Skeletal muscle cell (primary cell): ENCODE measurements around the gene LRP11.
A peak's percentile ranks its signal among the peaks of the same experiment; 100 is the strongest.
"Not testable (repeated sequence)": the region's sequence is repeated elsewhere in the genome, so short reads cannot be mapped to it uniquely, and the experiment has no call there.

ENCODE experiments used
- DNase-seq: peaks from one replicate; pipeline ENCODE4 v3.0.0-alpha.2; 2010; ENCODE audit warnings: low read depth
- H3K4me3 ChIP-seq: 2 replicates; pipeline ENCODE4 v1.5.1; 2011; ENCODE audit warnings: low read depth, mild to moderate bottlenecking, control low read depth, low read length, moderate library complexity

LRP11 gene

DNA sequence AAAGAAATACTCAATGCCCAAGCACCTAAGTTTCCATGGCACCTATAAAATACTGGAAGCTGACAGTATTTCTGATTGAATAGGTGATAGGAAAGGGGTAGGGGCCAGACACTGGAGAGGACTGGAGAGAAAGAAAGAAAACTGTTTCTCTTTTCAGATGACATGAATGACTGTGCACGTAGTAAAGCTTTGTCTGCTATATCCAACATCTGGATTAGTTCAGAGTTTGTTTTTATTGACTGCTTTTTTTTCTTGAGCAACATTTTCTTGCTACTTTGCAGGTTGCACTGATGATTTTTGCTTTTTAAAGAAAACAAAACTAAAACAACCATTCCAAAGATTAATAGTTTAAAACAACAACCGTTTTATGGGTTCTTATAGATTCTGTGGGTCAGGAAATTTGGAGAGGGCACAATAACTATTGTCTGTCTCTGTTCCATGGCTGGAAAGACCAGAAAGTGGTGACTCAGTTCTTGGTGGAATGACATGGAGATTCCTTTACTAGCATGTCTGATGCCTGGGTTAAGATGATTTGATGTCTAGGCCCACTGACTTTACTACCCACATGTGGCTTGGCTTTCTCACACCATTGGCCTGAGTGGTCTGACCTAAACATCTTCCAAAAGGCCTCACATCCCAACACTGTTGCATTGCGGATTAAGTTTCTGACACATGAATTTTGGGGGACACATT is 12.2 kb upstream of the LRP11 start:
- no peak overlapping the region for H3K4me3 ChIP-seq
- DNase-seq = no peak

DNA sequence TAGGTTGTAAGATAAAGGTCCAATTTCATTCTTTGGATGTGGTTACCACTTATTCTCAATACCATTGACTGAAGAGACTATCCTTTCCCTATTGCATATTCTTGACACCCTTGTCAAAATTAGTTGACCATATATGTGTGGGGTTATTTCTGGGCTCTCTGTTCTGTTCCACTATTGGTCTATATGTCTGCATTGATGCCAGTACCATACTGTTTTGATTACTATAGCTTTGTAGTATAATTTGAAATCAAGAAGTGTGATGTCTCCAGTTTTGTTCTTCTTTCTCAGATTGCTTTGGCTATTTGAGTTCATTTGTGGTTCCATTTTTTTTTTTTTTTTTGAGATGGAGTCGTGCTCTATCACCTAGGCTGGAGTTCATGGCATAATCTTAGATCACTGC is 8.1 kb upstream of the LRP11 start:
- H3K4me3 ChIP-seq = no peak overlapping the region
- no peak for DNase-seq

DNA sequence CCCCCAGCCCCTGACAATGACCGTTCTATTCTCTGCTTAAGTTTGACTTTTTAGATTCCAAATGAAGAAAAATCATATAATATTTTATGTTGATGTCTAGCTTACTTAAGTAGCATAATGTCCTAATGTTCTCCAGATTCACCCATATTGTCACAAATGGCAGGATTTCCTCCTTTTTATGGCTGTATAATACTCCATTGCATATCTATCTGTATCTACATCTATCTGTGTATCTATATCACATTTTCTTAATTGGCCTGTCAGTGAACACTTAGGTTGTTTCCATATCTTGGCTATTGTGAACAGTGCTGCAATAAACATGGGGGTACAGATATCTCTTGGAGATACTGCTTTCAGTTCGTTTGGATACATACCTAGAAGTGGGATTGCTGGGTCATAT is 7.0 kb upstream of the LRP11 start:
- no peak overlapping the region for H3K4me3 ChIP-seq
- no peak for DNase-seq

DNA sequence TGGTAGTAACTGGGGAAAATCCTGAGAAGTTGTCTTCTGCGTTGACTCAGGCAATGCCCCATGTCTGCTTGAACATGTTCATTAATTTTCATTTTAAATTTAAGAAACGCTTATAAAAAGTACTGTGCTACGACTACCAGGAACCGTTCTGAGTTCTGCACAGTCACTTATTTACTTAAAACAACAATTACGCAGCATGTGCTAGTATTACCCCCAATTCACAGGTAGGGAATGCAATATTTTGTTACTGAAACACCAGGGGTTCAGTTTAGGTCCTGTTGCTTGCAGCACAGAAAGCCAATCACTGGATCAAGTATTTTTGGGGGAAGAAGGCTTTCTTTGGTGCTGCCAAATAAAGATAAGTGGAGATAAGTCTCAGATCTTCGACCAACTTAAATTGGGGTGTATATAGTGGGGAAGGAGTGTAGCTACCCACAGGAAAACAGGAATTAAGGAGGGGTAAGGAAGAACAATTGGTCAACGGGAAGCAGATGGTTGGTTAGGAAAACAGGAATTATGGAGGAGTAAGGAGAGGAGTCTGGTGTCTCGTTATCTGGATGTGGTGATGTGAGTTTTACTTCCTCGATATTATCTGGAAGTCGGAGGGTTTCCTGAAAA is 5.2 kb upstream of the LRP11 start:
- DNase-seq = no peak
- no peak overlapping the region for H3K4me3 ChIP-seq

DNA sequence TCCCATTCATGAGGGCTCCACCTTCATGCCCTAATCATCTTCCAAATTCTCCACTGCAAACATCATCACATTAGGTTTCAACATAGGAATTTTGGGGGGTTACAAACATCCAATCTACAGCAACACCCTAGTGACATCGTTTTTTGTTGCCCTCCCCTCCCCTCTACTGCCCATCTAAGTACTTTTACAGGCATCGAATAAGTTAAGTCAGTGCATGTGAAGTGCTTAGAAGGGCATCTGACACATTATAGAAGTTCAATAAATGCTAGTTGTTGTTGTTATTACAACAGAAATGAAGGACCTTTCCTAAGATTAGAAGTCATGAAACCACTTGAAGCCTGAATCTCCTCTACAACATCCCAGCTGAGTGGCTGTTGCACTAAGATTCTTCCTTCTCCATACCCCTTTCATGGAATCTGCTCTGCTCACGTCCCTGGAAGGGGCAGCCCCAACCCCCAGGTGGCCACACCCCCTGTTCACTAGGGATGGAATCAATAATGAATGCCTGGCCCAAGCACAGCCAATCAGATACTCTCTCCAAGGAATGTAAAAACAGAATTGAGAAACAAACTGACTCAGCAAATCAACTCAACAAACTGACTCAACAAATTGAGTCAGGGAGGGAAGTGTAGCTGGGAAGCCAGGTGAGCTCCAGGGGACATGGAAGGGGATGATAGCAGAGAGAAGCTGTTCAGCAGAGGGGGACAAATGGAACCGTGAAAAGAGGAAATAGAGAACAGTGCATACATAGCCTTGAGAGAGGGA is 3.9 kb upstream of the LRP11 start:
- no peak for DNase-seq
- H3K4me3 ChIP-seq = no peak overlapping the region

DNA sequence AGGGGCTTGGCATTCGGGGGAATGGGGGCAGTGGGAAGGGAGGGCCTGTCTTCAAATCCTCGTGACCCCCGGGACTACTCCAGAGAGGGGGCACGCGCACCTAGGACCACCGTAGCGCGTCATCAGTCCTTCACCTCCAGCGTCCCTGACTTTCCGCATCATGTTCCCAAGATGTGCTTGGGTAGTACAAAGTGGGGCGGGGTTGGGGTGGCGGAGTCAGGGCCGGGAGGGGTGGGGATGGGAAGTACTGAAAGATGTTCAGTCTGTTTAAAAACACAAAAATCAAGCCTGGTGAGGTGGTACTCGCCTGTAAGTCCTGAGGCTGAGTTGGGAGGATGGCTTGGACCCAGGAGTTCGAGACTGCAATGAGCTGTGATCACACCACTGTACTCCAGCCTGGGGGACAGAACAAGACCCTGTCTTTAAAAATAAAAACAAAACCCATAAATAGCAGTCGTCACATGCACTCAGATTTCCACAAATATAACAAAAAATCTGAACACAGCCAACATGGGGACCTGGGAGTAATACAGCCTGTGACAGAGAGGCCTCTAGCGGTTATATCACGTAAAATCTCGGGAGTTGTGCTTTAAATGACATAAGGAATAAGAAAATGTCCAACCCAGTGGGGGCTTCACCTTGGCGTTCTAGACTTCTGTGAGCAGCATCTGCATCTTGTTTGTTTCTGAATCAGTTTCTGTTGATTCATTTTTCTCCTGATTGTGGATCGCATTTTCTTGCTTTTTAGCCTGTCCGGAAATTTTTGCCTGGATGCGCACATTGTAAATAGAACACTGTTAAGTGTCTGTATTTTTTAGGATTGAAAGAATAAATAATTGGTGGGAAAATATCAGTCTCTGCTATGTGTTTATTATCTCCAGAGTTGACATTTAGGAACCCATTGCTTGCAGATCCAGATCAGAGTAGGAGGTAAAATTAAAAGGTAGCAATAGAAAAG is 698 bp upstream of the LRP11 start:
- DNase-seq = no peak
- peak overlapping the region; percentile 68 for H3K4me3 ChIP-seq

DNA sequence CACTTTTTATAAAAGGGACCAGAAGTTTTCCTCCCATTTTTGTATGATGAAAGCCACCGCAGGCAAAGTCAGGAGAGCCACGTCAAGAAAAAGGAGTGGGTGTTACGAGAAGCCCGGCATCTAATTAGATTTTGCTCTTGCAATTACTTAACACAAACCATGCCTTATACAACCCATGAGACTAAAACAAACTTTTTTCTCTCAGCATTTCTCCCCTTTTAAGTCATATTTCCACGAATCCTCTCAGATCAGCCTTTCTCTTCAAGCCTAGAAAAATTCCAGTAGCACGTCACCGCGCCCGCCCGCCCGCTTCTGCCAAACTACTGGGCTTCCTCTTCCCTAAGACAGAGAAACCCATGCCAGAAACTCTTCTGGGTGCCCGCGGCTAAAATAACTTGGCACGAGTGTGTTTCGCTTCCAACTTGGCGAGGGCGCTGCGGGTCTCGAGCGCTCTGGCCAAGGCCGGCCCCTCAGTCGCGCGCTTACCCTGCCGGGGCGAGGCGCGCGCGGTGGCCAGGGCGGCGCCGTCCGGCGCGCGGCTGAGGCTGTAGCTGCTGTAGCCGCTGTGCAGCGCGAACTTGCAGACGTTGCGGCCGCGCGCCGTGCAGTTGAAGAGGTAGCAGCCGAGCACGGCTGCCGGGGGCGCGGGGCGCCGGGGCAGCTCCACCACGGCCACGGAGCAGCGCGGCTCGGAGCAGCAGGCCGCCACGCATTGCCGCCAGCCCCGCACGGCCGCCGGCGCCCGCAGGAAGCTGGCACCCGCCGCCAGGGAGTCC is 1.0 kb downstream of the LRP11 start:
- no peak for DNase-seq
- peak overlapping the region; percentile 68 for H3K4me3 ChIP-seq

DNA sequence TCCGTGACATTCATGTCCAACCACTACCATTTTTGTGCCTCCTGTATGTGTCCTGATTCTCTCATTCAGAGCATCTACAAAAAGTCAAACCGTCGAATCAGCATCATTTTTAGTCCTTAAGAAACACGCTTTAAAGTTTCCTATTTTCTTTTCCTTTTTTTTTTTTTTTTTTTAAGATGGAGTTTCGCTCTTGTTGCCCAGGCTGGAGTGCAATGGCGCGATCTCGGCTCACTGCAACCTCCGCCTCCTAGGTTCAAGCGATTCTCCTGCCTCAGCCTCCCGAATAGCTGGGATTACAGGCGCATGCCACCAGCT is 1.8 kb downstream of the LRP11 start:
- DNase-seq = not testable (repeated sequence)
- peak overlapping the region; percentile 68 for H3K4me3 ChIP-seq

DNA sequence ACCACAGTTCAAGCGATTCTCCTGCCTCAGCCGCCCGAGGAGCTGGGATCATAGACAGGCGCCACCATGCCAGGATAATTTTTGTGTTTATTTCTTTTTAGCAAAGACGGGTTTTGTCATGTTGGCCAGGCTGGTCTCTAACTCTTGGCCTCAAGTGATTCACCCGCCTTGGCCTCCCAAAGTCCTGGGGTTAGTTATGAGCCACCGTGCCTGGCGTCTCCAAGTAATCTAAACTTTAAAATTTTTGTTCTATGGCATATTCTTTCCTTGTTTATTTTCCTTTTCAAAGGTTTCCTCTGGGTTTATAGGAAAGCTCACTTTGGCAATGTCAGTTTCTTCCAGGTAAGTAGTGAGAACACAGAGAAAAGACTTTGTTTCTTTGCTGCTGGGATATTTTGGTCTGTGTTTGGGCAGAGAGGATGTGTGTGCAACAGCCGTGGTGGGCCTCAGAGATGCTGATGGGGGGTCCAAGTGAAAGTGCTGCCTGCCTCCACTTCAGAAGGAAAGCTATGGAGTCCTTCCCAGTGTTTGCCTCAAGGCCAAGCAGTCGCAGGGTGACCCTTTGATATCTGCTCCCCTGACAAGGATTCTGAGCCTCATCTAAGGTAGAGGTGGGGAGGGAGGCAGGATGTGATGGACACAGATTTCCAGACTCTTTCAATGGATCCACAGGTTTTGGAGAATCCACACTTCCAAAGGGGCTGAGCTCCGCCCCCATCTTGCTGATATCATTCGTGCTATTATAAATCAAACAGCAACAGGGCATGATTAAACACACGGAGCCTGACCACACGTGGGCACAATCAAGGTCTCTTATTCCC is 2.3 kb downstream of the LRP11 start:
- peak overlapping the region; percentile 68 for H3K4me3 ChIP-seq
- no peak for DNase-seq

DNA sequence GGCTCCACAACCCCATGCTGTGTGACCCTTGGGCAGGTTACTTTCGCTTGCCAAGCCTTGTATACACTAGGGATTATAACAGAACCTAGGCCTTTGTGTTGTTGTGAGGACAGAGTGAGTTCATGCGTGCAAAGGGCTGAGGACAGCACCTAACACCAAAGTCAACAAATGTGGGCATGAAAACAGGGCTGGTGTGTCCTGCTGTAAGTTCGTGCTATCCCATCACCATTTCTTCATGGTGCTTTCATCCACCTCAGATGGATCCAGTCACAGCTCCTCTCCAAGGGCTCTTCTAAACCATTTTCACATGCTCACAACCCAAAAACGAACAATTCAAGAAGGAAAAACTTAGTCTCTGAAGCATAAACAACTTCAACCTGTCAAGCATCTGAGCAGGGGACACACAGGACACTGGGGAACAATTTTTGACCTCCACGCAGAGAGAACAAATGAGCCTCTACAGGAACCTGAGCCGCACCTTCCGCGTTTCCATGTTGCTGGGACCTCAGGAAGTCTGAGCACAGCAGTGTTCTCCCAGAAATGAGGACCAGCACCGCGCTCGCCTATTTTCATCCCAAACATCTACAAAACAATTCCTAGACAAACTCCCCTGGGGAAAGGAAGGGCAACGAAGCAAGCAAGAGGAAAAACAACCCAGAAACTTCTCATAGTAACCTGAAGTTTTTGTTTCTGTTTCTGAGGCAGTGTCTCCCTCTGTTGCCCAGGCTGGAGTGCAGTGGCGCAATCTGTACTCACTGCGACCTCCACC is 3.1 kb downstream of the LRP11 start:
- DNase-seq = no peak
- no peak overlapping the region for H3K4me3 ChIP-seq

DNA sequence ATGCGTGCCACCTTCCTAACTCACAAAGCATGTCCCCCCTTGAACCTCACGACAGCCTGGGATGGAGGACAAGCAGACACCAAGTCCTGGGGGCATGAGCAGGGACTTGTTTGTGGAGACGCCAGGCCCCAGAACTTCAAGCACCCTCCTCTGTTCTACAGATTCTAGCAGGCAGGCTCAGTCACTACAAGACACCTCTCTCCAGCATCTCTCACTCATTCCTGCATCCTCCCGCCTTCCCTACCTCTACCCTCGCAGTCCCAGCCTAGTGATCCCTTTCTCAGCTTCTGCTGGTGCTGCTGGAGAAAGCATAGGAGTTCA is 3.7 kb downstream of the LRP11 start:
- no peak overlapping the region for H3K4me3 ChIP-seq
- DNase-seq = no peak

DNA sequence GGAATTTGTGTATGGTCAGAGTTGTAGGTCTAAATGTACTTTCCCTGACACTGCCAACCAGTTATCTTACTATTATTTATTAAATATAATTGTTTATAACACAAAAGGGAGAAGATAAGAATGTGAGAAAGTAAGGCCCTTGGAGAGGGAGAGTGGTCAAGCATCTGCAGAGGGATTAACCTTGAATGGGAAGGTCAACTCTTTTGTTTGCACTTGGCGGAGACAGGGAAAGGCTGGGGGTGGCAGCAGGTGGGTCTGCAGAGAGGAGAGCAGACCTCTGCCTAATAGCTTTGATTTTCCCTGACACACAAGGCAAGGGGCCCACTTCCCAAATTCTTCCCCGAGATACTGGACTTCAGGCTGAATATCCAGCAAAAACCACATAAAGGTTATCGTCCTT is 4.2 kb downstream of the LRP11 start:
- DNase-seq = no peak
- H3K4me3 ChIP-seq = no peak overlapping the region

DNA sequence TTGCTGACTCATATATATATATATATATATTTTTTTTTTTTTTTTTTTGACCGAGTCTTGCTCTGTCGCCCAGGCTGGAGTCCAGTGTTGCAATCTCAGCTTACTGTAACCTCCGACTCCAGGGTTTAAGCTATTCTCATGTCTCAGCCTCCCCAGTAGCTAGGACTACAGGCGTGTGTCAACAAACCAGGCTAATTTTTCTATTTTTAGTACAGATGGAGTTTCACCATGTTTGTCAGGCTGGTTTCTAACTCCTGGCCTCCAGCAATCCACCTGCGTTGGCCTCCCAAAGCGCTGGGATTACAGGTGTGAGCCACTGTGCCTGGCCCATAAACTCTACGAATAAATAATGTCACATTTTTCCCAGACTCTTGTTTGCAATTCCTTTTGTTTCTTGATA is 4.8 kb downstream of the LRP11 start:
- no peak overlapping the region for H3K4me3 ChIP-seq
- DNase-seq = peak; percentile 88

DNA sequence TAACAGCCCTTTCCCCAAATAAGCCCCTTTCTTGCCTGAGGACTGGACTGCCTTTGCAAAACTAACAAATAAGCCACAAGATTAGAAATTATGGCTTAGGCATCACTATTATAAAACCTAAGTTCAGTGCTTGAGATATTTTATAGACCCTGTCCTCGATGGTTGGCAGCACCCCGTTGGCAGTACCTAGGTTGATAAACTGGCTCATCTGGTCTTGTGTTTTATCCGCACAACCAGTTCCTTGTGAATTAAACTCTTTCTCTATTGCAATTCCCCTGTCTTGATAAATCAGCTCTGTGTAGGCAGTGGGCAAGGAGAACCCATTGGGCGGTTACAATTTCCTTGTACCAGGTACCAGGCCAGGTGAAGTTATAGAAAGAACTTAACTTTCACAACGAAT is 6.6 kb downstream of the LRP11 start:
- H3K4me3 ChIP-seq = no peak overlapping the region
- no peak for DNase-seq

DNA sequence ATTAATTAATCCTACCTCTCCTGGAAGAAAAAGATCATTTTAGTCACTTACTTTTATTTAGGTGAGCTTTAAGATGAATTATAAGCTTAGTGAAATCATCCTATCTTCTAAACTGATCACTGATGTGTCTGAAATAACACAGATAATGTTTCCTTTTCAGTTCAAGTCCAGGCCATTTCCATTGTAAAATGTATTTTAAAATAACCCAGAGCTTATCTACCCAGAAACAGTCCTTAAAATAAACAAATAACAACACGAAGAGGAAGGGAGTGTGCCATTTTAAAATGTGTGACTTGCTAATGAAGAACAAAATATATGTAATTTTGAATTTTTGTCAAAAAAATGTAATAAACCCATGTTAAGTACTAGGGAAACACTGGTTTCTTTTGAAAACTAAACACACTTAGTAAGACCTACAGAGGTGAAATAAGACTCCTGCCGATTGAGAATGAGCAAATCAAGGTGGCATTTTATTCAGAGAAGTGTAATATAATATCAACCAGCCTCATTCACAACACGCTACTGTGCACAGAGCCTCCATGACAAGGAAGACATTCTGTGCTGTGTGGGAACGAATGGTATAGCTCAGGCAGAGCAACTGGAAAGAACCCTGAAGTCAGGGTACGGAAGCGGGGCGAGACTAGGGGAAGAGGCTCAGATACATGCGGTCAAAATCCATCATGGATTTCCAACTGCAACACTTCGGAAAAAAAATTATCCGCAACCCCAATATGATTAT is 7.7 kb downstream of the LRP11 start:
- DNase-seq = no peak
- peak overlapping the region; percentile 29 for H3K4me3 ChIP-seq

DNA sequence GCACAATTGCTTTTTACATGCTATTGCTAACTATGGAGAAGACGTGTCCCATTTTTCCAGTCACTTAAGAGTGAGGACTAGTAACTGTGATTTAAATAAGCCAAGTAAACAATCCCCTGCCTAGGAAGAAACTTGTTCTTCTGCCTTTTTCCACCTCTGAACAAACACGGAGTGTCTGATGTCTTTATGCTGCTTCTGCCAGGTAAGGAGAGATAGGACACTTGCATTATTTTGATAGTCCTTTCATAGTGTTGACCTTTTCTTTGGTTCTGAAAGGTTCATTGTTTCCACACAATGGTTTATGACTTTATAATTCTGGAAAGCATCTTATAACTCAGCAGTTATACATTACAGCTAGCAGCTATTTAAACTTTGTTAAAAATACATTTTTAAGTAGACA is 8.4 kb downstream of the LRP11 start:
- no peak for DNase-seq
- peak overlapping the region; percentile 40 for H3K4me3 ChIP-seq

DNA sequence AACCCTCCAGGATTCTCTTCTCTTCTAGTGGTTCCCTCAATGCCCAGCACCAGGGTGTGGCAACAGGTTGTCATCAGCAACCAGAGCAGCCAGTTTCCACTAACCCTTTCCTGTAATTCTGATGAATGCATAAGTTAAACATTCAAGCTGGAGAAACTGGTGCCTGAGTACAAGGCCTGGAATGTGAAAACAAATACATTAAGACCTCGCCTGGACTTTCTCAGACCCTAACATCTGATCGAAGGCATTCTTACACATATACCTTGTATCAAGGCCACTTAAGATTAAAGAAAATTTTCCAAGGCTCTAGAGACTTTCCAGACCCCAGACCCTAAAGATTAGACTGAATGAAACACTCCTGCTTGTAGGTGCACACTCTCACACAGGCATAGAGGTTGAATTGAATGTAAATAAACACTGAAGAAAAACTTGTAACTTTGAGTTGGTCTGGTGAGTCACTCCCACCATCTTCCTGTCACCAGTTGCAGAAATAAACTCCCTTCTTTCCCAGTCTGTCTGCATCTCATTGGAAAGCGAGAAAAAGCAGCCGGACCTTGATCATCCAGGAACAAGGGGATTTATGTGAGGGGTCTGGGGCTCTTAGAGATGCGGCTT is 9.0 kb downstream of the LRP11 start:
- no peak for DNase-seq
- peak overlapping the region; percentile 40 for H3K4me3 ChIP-seq
